ENCODE results near the gene THOC5.
"Not testable (repeated sequence)": the region's sequence is repeated elsewhere in the genome, so short reads cannot be mapped to it uniquely, and the experiment has no call there.

Gene THOC5

DNA sequence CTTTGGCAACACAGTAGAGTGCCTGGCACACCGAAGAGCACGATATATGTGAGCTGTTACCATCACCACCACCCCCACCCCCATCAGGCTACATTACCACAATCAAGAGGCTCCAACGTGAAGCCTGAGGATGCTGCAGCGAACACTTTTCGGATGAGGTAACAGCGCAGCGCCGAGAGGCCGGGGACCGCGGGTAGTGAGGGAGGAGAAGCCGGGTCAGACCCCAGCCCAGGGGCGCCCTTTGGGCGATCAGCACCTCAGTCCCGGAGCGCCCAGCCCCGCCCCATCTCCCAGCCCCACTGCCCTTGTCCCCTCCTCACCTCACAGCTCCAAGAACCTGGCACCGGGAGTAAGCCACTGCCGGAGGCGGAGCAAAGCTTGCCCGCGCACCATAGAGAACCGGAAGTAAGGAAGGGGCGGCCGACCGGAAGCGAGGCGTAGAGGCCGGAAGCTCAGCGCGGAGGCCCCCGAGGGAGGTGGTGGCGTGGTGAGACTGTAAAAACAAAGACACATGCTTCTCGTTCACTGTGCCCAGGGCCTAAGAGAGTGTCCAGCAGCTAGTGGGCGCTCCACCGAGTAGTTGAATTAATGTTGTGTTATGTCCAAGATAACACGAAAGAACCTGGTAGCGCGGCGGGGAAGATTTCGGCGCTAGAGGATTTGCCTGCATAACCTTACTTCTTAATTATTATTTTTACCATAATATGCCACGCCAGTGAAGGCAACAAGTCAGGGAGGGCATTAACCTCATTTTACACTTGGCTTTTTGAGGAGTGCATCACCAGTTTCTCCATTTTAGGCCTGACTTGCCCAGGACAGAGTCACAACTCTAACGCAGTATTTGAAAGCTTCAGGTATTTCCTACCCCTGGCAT, at the start of gene THOC5:
THOC5 (minus strand) TSS at position 407 of the 874 bp plus-strand sequence. CDS start 4,610 bp downstream, outside the sequence.
- FAIRE-seq = no peak

DNA sequence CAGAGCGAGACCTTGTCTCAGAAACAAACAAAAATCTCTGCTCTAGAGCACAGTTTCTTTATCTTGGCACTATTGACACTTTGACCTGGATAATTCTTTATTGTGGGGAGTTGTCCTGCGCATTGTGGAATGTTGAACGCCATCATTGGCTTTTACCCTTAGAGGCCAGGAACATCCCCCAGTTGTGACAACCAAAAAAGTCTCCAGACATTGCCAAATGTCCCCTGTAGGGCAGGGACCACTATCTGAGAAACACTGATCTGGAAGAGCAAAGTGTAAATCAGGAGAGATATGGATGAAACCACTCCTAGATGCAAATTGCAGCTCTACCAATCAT, 45.1 kb upstream of the THOC5 start:
- no peak for FAIRE-seq

DNA sequence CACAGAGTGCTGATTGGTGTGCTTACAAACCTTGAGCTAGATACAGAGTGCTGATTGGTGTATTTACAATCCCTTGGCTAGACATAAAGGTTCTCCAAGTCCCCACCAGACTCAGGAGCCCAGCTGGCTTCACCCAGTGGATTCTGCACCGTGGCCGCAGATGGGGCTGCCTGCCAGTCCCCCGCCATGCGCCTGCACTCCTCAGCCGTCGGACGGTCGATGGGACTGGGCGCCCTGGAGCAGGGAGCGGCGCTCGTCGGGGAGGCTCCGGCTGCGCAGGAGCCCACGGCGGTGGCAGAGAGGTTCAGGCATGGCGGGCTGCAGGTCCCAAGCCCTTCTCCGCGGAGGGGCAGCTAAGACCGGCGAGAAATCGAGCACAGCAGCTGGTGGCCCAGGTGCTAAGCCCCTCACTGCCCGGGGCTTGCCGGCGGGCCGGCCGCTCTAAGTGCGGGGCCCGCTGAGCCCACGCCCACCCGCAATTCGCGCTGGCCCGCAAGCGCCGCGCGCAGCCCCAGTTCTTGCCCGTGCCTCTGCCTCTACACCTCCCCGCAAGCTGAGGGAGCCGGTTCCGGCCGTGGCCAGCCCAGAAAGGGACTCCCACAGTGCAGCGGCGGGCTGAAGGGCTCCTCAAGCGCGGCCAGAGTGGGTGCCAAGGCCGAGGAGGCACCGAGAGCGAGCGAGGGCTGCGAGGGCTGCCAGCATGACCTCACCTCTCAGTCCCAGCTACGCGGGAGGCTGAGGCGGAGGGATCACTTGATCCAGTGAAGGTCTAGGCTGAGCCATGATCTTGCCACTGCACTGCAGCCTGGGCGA, 44.5 kb upstream of the THOC5 start:
- not testable (repeated sequence) for FAIRE-seq

DNA sequence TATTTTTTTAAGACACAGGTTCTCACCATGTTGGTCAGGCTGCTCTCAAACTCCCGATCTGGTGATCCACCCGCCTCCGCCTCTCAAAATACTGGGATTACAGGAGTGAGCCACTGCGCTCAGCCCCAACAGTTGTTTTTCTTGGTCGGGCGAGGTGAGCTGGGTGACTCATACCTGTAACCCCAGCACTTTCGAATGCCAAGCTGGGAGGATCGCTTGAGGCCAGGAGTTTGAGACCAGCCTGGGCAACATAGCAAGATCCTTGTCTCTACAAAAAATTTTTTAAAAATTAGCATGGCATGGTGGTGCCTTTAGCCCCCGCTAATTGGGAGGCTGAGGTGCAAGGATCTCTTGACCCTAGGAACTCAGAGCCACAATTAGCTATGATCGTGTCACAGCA, 42.9 kb upstream of the THOC5 start:
- FAIRE-seq = no peak

DNA sequence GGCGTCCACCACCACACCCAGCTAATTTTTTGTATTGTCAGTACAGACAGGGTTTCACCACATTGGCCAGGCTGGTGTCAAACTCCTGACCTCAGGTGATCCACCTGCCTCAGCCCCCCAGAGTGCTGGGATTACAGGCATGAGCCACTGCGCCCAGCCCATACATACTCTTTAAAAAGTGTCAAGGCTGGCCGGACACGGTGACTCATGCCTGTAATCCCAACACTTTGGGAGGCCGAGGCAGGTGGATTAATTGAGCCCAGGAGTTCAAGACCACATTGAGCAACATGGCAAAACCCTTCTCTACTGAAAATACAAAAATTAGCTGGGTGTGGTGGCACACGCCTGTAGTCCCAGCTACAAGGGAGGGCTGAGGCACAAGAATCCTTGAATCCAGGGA, 40.9 kb upstream of the THOC5 start:
- not testable (repeated sequence) for FAIRE-seq

DNA sequence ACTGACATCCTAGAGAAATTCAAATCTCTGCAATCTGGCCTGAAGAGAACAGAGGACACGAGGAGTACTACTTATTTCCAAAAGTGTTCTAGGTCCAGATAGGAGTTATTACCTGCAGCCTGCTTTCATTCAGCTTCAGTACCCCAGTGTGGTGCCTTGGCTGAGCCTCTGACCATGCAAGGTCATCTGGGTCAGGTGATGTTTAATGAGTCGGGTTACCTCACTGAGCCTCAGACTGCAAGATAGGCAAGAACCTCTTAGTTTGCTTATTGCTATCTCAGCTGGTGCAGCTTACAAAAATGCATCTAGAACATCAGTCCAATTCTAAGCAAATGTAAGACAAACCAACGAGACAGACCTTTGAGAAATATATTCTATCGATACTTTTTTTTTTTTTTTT, 40.4 kb upstream of the THOC5 start:
- FAIRE-seq = no peak

DNA sequence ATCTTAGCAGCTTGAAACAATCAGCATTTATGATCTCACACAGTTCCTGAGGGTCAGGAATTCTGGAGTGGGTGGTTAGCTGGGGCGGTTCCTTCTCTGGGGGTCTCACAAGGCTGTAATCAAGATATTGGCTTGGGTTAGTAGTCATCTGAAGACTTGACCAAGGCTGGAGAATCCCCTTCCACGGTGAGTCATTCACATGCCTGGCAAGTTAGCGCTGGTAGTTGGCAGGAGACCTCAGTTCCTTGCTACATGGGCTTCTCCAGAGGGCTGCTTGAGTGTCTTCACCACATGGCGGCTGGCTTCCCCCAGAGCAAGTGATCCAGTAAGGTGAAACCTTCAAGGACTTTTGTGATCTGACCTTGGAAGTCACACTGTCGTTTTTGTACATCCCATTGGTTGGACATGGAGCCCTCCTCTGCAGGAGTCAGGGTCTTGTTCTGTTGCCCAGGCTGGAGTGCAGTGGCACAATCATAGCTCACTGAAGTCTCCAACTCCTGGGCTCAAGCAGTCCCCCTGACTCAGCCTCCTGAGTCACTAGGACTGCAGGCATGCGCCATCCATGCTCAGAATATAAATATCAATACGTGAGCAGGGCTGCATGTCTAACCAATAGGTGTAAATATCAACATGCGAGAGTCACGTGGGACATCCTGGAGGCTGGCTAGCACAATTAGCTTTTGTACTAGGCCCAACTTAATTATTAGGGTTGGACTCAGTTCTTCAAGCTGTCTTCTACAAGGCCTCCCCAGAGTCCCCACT, 34.6 kb upstream of the THOC5 start:
- FAIRE-seq = no peak

DNA sequence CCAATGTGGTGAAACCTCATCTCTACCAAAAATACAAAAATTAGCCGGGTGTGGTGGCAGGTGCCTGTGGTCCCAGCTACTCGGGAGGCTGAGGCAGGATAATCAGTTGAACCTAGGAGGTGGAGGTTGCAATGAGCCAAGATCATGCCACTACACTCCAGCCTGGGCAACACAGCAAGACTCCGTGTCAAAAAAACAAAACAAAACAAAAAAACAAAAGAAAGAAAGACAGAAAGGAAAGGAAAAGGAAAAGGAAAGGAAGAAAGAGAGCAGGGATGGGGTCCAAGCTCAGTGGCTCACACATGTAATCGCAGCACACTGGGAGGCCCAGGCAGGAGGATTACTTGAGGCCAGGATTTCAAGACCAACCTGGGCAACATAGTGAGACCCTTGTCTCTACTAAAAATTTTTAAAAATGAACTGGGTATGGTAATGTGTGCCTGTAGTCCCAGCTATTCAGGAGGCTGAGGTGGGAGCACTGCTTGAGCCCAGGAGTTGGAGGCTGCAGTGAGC, 32.7 kb upstream of the THOC5 start:
- not testable (repeated sequence) for FAIRE-seq

DNA sequence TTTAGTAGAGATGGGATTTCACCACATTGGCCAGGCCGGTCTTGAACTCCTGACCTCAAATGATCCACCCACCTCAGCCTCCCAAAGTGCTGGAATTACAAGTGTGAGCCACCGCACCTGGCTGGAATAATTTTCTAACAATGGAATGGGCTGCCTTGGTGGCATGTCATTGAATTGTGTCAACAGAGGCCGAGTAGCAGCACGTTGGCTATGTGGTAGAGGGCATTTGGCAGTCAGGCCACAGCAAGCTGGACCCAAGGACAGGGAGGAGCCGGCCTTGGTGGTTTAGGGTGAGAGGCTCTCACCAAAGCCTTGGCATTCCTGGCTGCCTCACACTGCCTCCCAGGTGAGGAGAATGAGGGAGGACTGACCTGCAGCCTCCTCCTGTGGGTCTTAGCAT, 31.4 kb upstream of the THOC5 start:
- no peak for FAIRE-seq

DNA sequence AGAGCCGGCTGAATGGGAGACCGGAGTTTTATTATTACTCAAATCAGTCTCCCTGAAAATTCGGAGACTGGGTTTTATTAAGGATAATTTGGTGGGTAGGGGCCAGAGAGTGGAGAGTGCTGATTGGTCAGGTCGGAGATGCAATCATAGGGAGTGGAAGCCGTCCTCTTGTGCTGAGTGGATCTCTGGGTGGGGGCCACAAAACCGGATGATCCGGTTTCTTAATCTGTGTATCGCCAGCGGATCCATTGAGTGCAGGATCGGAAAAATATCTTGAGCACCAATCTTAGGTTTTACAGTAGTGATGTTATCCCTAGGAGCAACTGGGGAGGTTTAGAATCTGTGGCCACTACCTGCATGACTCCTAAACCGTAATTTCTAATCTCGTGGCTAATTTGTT, 28.2 kb upstream of the THOC5 start:
- no peak for FAIRE-seq

DNA sequence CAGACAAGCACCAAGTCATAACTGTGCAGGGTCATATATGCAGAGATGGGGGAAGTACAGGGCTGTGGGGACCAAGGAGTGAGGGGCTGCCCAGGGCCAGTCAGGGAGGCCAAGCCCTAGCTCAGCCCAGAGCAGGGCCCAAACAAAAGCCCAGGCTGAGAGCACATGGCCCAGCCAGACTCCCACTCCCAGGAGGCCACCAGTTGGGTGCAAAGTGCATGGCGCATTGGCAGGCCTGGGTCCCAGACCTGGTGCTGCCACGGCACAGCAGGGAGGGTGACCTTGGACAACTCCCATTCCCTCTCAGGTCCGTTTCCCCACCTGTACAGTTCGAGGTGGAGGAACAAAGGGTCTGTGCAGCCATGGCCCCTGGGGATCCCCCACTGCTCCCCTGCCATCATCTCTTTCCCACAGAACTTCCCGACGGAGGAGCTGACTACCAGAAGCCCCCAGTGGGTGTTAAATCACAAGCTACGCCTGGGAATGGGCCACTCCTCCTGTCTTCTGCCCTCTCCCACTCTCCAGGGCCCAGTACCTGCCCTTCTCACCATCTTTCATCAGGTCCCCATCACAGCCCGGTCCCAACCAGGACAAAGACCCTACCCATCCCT, 26.7 kb upstream of the THOC5 start:
- FAIRE-seq = no peak

DNA sequence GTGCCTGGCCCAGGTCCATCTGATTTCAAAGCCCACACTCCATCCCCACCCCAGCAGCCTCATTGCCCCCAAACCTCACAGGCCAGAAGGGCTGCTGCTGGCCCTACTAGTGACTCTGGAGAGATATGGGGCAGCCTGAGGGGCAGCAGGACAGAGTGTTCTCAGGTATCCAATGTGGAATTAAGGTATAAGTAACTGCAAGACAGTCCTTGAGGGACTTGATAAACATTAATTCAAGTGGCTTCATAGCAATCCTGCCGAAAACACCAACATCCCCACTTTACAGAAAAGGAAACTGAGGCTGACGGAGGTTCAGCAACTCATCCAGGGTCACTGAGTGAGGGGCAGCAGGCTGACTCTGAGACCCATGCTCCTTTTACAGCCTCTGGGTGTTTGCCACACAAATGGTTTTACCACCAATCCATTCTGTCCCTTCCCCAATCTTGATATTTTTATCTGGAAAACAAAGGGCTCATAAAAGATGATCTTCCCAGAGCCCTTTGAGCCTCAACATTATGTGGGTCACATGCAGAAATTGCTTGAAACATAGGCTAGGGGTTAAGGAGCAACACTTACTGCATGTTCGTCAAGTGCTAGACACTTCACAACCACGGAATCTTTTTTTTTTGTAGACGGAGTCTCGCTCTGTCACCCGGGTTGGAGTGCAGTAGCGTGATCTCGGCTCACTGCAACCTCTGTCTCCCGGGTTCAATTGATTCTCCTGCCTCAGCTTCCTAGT, 25.1 kb upstream of the THOC5 start:
- no peak for FAIRE-seq

DNA sequence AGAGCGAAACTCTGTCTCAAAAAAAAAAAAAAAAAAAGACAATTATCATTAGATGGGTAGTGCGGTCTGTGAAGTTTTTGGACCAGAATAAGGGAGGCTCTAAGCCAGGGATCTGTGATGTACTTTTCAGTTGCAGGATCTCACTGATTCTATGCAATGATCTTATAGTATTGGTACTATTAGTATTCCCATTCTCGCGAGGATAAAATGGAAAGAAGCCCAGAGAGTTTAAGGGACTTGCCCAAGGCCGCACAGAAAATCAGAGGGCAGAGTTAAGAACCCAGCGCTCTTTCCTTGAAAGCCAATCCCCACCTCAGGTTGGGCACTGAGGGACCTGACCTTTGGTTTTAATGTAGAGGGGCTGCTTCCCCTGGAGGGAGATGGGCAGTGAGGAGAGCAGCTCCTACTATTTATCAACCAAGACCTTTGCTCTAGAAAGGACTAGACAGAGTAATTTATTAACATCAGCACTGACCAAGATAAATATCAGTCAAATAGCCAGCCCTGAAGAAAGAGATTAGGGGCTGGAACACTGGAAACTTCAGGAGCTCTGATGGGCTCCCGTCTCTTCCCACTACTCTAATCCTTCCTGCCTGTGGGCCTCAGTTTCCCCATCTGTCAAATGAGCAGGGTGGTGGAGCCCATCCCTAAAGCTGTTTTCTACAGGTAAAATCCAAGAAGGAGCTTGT, 21.3 kb upstream of the THOC5 start:
- FAIRE-seq = no peak

DNA sequence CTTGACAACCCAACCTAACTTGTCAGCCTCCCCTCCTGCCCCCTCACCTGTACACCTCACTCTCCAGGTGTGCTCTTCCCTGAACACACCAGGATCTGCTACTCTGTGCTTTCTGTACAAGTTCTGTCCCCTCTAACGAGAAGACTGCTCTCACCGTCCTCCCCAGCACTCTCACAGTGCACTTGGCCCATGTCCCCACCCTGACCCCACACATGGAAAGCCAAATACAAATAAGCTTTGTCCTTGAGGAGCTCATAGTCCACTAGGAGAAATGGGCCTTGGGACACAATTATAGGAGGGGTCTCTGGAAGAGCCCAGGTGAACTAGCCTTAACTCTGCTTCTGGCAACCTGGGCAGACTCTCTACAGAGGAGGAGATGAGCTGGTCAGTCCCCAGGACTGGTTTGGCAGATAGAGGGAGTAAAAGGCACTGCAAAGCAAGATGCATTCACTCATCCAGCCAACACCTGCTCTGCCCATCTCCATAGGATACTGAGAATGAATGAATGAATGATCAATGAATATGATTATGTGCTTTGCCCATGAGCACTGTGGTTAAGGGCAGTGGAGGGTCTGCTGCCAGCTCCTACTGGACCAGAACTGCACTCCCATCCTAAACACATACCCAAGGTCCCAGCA, 17.5 kb upstream of the THOC5 start:
- FAIRE-seq = no peak

DNA sequence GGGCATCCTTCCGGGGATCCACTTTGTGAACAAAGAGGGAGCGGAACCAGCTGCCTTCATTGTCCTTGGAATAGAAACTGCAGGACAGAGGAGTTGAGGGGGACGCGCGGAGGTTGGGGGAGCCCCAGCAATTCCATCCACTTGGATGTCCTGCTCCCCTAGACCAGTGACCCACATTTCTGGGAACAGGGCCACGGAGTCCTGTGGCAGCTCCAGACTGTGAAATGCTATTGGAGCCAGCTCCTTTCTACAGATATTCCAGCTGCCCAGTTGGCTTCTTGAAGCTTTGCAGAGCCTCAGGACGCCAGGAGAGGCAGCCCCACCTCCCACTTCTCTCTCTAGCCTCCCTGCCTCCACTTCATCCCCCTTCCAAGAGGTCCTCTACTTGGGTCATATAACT, 16.9 kb upstream of the THOC5 start:
- no peak for FAIRE-seq

DNA sequence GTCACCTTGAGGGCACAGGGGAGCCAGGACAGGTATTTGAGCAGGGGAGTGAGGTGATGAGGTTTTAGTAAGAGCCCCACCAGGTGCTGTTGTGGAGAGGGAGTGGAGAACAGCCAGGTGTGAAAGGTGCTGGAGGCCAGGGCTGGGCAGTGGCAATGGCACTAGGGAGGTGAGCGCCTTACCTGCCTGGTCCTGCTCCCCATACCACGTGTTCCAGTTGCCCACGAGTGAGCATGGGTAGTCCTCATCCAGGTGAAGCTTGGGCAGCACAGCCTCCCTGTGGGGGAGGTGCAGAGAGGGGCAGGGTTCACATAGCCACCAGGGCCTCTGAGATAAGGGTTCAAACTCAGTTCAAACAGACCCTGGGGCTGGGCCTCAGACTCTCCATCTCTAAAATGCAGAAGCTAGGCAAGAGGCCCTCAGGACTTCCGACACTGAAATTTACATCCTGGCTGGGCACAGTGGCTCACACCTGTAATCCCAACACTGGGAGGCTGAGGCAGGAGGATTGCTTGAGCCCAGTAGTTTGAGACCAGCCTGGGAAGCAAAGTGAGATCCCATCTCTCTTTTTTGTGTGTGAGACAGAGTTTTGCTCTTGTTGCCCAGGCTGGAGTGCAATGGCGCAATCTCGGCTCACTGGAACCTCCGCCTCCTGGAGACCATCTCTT, 15.6 kb upstream of the THOC5 start:
- no peak for FAIRE-seq

DNA sequence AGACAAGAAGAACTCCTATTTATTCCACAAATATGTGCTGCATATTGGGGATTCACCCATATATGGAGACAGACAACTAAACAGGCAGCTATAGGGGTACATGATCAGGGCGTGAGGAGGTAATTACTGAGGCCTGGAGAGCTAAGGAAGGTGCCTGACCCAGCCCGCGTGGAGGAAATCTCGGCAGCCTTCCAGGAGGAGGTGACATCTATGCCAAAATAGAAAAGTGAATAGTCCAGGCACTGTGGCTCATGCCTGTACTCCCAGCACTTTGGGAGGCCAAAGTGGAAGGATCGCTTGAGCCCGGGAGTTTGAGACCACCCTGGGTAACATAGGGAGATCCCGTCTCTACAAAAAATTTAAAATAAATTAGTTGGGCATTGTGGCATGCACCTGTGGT, 13.8 kb upstream of the THOC5 start:
- no peak for FAIRE-seq

DNA sequence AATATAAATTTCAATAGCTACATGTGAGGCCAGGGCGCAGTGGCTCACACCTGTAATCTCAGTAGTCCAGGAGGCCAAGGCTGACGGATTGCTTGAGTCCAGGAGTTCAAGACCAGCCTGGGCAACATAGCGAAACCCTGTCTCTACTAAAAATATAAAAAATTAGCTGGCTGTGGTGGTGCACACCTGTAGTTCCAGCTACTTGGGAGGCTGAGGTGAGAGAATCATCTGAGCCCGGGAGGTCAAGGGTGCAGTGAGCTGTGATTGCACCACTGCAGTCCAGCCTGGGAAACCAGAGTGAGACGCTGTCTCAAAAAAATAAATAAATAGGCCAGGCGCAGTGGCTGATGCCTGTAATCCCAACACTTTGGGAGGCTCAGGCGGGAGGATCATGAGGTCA, 13.0 kb upstream of the THOC5 start:
- FAIRE-seq = not testable (repeated sequence)

DNA sequence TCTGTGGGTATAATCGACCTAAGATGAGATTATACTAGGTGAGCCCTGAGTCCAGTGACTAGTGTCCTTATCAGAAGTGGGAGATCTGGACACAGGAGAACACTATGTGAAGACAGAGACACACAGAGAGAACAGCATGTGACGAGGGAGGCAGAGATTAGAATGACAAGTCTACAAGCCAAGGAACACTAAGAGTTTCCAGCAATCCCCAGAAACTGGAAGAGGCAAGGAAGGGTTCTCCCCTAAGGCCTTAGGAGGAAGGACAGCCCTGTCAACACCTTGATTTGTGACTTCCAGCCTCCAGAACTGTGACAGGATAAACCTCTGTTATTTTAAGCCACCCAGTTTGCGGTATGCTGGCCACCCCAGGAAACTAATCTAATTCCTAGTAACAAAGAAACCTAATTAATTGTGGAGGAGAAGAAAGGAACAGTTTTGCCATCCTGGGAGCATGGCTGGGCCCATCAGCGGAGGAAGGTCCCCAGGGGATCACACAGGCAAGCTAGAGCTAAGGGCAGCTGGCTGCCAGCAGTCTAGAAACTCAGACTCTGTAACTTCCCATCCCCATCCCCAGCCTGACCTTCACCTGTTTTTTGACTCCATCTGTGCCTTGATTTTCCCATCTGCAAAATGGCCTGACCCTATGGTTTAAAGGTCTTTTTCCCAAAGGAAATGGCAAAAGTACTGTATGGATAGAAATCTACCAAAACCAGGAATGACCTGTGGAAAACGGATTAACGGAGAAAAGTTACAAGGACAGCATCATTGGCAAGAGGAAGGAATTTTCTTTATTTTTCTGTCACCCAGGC, 10.3 kb upstream of the THOC5 start:
- FAIRE-seq = no peak
